ENCODE measurements around the gene GPR45.

- TF ChIP-seq CTCF (IDR thresholded peaks at IDR 0.05) (no peak), POLR2A (IDR thresholded peaks at IDR 0.05) (no peak)
Observed at GRCh38 chr2:105291981-105292380, 50.4 kb downstream of the GPR45 start.
